K562 (cell line): ENCODE measurements around the gene TOX2. TPM values are rescaled to one million over a fixed set of nuclear protein-coding genes. Genes with fewer than 3 reads are reported as not detected.
A peak's percentile ranks its signal among the peaks of the same experiment; 100 is the strongest.

Experiments
- ATAC-seq: fragments of 200-7000 bp; cut with Tn5 transposase; 3 replicates; pipeline ENCODE4 v1.9.1; 2020; ENCODE audit warnings: moderate library complexity
- BruUV-seq: library from RNA; stranded (reverse); fragments of 400-500 nt; replicated peaks from 2 replicates; lab custom pipeline; 2021; lab: Mats Ljungman, UMichigan
- CTCF ChIA-PET: fragments of 300-600 bp; formaldehyde crosslinking; extraction: SDS; loops from one replicate; lab custom pipeline; 2021; ENCODE audit warnings: low intra/inter-chr PET ratio; lab: Yijun Ruan, JAX
- POLR2A ChIA-PET: fragments of 300-600, 350-650 bp; sonication (Branson Sonifier 250); formaldehyde crosslinking; extraction: SDS; loops from one replicate; lab custom pipeline; 2021; ENCODE audit warnings: antibody characterized with exemption, inconsistent platforms; lab: Yijun Ruan, JAX
- DNase-seq, 4 experiments: peaks; one replicate each; pipeline versions ENCODE4 v3.0.0 to v3.0.0-alpha.2; 2011 to 2018; ENCODE audit warnings: low spot score in 3 of 4, mixed read lengths in 3 of 4; ENCODE audit errors: extremely low read depth in 1 of 4
- FAIRE-seq: peaks from 2 replicates; lab custom pipeline; 2011; peaks lifted over from hg19 to GRCh38; lab: Jason Lieb, UNC
- H2AFZ ChIP-seq: 2 replicates; pipeline ENCODE4 v1.6.0; 2011; ENCODE audit warnings: low read depth, low read length, control low read depth, inconsistent platforms
- H3K27ac ChIP-seq: fragments of 200-600 bp; 3 replicates; pipeline ENCODE4 v1.8.0; 2011; ENCODE audit warnings: low read depth, mild to moderate bottlenecking, control low read depth, inconsistent platforms, low read length, moderate library complexity, mixed read lengths; ENCODE audit errors: extremely low read depth
- H3K27me3 ChIP-seq, 2 experiments: fragments of 300-600 bp in 1 of 2; 2 replicates in 1 of 2; 3 replicates in 1 of 2; pipeline versions ENCODE4 v1.6.0 to v1.8.0; 2011; ENCODE audit warnings: inconsistent platforms in 2 of 2, low read length in 2 of 2, mild to moderate bottlenecking in 1 of 2, mixed read lengths in 1 of 2, moderate library complexity in 1 of 2; ENCODE audit not compliant: control insufficient read depth in 2 of 2, insufficient read depth in 2 of 2
- H3K36me3 ChIP-seq: fragments of 300-600 bp; 3 replicates; pipeline ENCODE4 v1.8.0; 2011; ENCODE audit warnings: mild to moderate bottlenecking, low read length, inconsistent platforms; ENCODE audit not compliant: control insufficient read depth, insufficient read depth
- H3K4me1 ChIP-seq, 2 experiments: fragments of 200-600 bp in 1 of 2; replicated peaks in 1 of 2; 2 replicates in 1 of 2; 3 replicates in 1 of 2; pipeline versions ENCODE4 v1.5.1 to v1.8.0; 2011; ENCODE audit warnings: inconsistent platforms in 2 of 2, low read length in 2 of 2, mild to moderate bottlenecking in 1 of 2, mixed read lengths in 1 of 2, moderate library complexity in 1 of 2; ENCODE audit not compliant: control insufficient read depth in 2 of 2, insufficient read depth in 2 of 2
- H3K4me2 ChIP-seq: 2 replicates; pipeline ENCODE4 v1.6.1; 2011; ENCODE audit warnings: low read length, control low read depth, inconsistent platforms, mixed read lengths; ENCODE audit not compliant: insufficient read depth
- H3K4me3 ChIP-seq: fragments of 200-600 bp; sonication (generic), shearing (Covaris generic); 2 replicates; pipeline ENCODE4 v1.5.1; 2016; ENCODE audit warnings: control low read depth, inconsistent platforms
- H3K79me2 ChIP-seq: fragments of 200-600 bp; 3 replicates; pipeline ENCODE4 v1.8.0; 2011; ENCODE audit warnings: low read length, inconsistent platforms; ENCODE audit not compliant: control insufficient read depth, insufficient read depth
- H3K9ac ChIP-seq, 2 experiments: 2 replicates each; pipeline versions ENCODE4 v1.6.0 to v1.6.1; 2011; ENCODE audit warnings: low read depth in 2 of 2, low read length in 2 of 2, control low read depth in 1 of 2, inconsistent platforms in 1 of 2, mild to moderate bottlenecking in 1 of 2, mixed read lengths in 1 of 2; ENCODE audit not compliant: insufficient read depth in 1 of 2
- H3K9me1 ChIP-seq: one replicate; pipeline ENCODE4 v1.6.0; 2011; ENCODE audit warnings: inconsistent platforms, mild to moderate bottlenecking, low read length, moderate library complexity; ENCODE audit not compliant: control insufficient read depth, insufficient read depth
- H3K9me3 ChIP-seq: replicated peaks from 2 replicates; pipeline ENCODE4 v1.5.1; 2011; ENCODE audit warnings: low read depth, low read length, inconsistent platforms; ENCODE audit not compliant: control insufficient read depth, insufficient read depth
- H4K20me1 ChIP-seq: replicated peaks from 2 replicates; pipeline ENCODE4 v1.6.1; 2011; ENCODE audit warnings: low read length, inconsistent platforms, mixed read lengths; ENCODE audit not compliant: control insufficient read depth, insufficient read depth
- ATF7 ChIP-seq: fragments of 450-650 bp; IDR thresholded peaks from 2 replicates; pipeline ENCODE4 v1.7.1; 2014; ENCODE audit warnings: mild to moderate bottlenecking, moderate library complexity
- CBFA2T3 ChIP-seq: fragments of 450-650 bp; IDR thresholded peaks from 2 replicates; pipeline ENCODE4 v1.6.1; 2017
- CC2D1A ChIP-seq: fragments of 450-650 bp; IDR thresholded peaks from 2 replicates; pipeline ENCODE4 v1.6.1; 2017; ENCODE audit warnings: mild to moderate bottlenecking
- FOXJ3 ChIP-seq: sonication (generic); formaldehyde crosslinking; IDR thresholded peaks from 2 replicates; pipeline ENCODE4 v1.4.0; 2020; ENCODE audit warnings: mild to moderate bottlenecking, missing genetic modification reagents
- HDAC2 ChIP-seq: fragments of 450-650 bp; IDR thresholded peaks from 2 replicates; pipeline ENCODE4 v1.6.1; 2016; ENCODE audit warnings: mild to moderate bottlenecking
- POLR2A ChIP-seq: fragments of 450-650 bp; conservative IDR thresholded peaks from 2 replicates; pipeline ENCODE4 v1.6.1; 2016
- ZNF316 ChIP-seq: fragments of 450-650 bp; IDR thresholded peaks from 2 replicates; pipeline ENCODE4 v1.6.1; 2016
- ZNF41 ChIP-seq: fragments of 250-450 bp; sonication (Bioruptor Pico); conservative IDR thresholded peaks from 2 replicates; pipeline ENCODE4 v1.4.0; 2020; ENCODE audit warnings: mild to moderate bottlenecking
- ZNF696 ChIP-seq: fragments of 250-450 bp; sonication (Bioruptor Pico); conservative IDR thresholded peaks from 2 replicates; pipeline ENCODE4 v1.4.0; 2020; ENCODE audit warnings: mild to moderate bottlenecking, moderate library complexity
- ZNF830 ChIP-seq: fragments of 250-450 bp; sonication (Bioruptor Pico); IDR thresholded peaks from 2 replicates; pipeline ENCODE4 v1.5.0; 2021; ENCODE audit warnings: mild to moderate bottlenecking
- WGBS: fragments of 100-300 bp; shearing (Covaris generic); methylation state at CpG from one replicate; pipeline ENCODE4 v1.1.6; 2016; ENCODE audit warnings: low coverage, mixed read lengths; ENCODE audit not compliant: insufficient coverage; ENCODE audit errors: missing lambda C conversion rate; 5-methylcytosine and 5-hydroxymethylcytosine counted together
- in situ Hi-C: fragments of 300-500 bp; cut with MboI; formaldehyde crosslinking; loops from 4 replicates; pipeline ENCODE4 v1.15.0; 2018; ENCODE audit warnings: inconsistent platforms, mixed read lengths
- intact Hi-C: fragments of 100-400 bp; cut with micrococcal nuclease; formaldehyde crosslinking; loops from 2 replicates; pipeline ENCODE4 v1.14.2; 2022
- polyA plus RNA-seq, 8 experiments: library from polyadenylated mRNA; depleted of rRNA in 4 of 8; stranded (reverse) in 5 of 8; unstranded in 3 of 8; fragments of >200 nt; fragmentation: Nextera tagmentation in 2 of 8; fragmentation: Illumina TruSeq in 1 of 8; extraction: Ambion mirVana in 2 of 8; extraction: Trizol in 1 of 8; gene quantifications; 2 replicates each; pipeline versions ENCODE4 v1.2.1 to v1.2.3, GENCODE V29; 2011 to 2014; ENCODE audit warnings: inconsistent platforms in 1 of 8, missing spikeins in 1 of 8
- total RNA-seq, 7 experiments: library from RNA; depleted of rRNA in 6 of 7; stranded (reverse); fragments of >200 nt in 6 of 7; fragmentation: Illumina TruSeq in 2 of 7; extraction: Trizol in 2 of 7; gene quantifications; 2 replicates each; pipeline versions ENCODE4 v1.2.1 to v1.2.3, GENCODE V29; 2011 to 2021; ENCODE audit warnings: low replicate concordance in 1 of 7
- TF ChIP-seq, protein P1 (sequence below): fragments of 250-450 bp; sonication (Bioruptor Pico); IDR thresholded peaks from 2 replicates; pipeline ENCODE4 v1.4.0; 2020; ENCODE audit warnings: mild to moderate bottlenecking, moderate library complexity
- TF ChIP-seq, protein P2 (sequence below): fragments of 250-450 bp; sonication (Bioruptor Pico); IDR thresholded peaks from 2 replicates; pipeline ENCODE4 v1.8.0; 2021; ENCODE audit warnings: mild to moderate bottlenecking, moderate library complexity

TOX2 gene
- total and polyA plus RNA-seq, 9 of the 15 experiments (the other 6 are each of a cell fraction or from before 2014, with no cell fraction given): not detected

DNA sequence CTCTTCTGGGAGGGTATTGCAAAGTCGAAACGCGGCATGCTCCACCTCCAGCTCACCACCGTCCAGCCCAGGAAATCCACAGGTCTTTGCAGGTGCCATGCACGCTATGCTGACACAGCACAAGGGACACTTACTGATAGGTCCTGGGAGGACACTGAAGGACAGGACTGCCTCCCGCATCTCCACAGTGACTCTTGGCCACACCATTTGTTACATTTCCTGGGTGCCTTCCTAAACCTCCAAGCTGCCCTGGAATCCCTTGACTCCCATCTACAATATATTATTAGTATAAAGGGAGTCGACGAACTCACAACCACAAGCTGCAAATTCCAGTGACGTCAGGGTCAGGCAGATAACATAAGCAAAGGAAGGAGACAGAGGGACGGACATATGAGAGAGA is 165.4 kb downstream of the TOX2 start:
- in situ Hi-C loops: loop anchor here (5.0 to 10.0 kb wide), 3 partner anchors 328 to 633 kb away; no protein-coding TSS in a partner anchor

DNA sequence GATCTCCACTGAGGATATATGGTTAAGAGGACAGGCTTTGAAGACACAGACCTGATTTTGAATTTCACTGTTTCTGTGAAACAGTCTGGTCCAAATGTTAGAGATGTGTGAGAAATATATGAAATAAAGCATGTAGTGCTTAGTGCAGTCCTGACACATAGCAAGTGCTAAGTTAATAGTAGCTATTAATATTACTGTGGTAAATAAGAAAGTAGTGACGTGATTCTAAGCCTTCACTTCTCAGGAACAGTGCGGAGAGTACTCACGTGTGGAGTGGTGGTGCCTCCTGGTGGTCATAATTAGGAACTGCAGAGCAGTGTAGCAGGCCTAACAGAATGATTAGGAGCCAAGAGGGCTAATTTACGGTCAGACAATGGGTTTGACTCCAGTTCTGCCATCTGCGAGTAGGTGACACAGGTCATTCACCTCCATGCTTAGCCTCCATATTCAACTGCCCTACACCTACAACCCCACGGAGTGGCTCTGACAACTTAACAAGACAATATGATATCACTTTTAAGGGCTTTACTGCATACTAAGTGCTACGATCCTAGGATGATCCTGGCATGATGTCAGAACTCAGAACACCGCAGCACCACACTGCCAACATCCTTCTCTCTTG is 166.1 kb downstream of the TOX2 start:
- no peaks in the 10 kb centered on the region for H3K36me3 ChIP-seq
- H3K4me1 ChIP-seq: no peaks in the 10 kb centered on the region
- in situ Hi-C loops: loop anchor here (5.0 to 10.0 kb wide), 3 partner anchors 328 to 633 kb away; no protein-coding TSS in a partner anchor
- no peaks in the 10 kb centered on the region for H3K9me1 ChIP-seq
- CTCF ChIA-PET: interaction anchor here (0.6 to 3.2 kb wide), 7 partner anchors 36 to 632 kb away, joined by 3 to 28 read pairs (median 5); no protein-coding TSS in a partner anchor
- 2% methylated on average over 8 of the region's 8 CpGs for WGBS
- intact Hi-C loops: loop anchor here (1.0 to 10.0 kb wide), 5 partner anchors 97 to 631 kb away; no protein-coding TSS in a partner anchor
- H3K4me3 ChIP-seq: no peak overlapping the region
- FAIRE-seq (peak; percentile 92), DNase-seq (peak; percentile 78 to 81 (median 79)), ATAC-seq (peak; percentile 96)
- BruUV-seq: no TSS peak
- H3K27me3 ChIP-seq: peaks cover 7 to 45% of the 10 kb centered on the region in 2 experiments
- no peak overlapping the region; the same call in 1 of the 2 replicates for H3K4me2 ChIP-seq
- peaks cover 6% of the 10 kb centered on the region; the same call in 1 of the 2 replicates for H4K20me1 ChIP-seq
- POLR2A ChIA-PET: no interaction called here
- no peaks in the 10 kb centered on the region for H3K79me2 ChIP-seq
- no peak overlapping the region for H2AFZ ChIP-seq
- no peak overlapping the region for H3K27ac ChIP-seq
- H3K9ac ChIP-seq: no peak overlapping the region
- no peaks in the 10 kb centered on the region for H3K9me3 ChIP-seq
- TF ChIP-seq ZNF41 (CRISPR knock-in tag) (no peak), ATF7 (peak; percentile 72; the same call in 1 of the 2 replicates), ZNF830 (CRISPR knock-in tag) (no peak), FOXJ3 (CRISPR knock-in tag) (no peak), CC2D1A (0 out of 2 replicates have a peak, but pooled peaks have one; percentile 34), HDAC2 (no peak), POLR2A (no peak), CBFA2T3 (no peak)
- TF ChIP-seq, protein P1, sequence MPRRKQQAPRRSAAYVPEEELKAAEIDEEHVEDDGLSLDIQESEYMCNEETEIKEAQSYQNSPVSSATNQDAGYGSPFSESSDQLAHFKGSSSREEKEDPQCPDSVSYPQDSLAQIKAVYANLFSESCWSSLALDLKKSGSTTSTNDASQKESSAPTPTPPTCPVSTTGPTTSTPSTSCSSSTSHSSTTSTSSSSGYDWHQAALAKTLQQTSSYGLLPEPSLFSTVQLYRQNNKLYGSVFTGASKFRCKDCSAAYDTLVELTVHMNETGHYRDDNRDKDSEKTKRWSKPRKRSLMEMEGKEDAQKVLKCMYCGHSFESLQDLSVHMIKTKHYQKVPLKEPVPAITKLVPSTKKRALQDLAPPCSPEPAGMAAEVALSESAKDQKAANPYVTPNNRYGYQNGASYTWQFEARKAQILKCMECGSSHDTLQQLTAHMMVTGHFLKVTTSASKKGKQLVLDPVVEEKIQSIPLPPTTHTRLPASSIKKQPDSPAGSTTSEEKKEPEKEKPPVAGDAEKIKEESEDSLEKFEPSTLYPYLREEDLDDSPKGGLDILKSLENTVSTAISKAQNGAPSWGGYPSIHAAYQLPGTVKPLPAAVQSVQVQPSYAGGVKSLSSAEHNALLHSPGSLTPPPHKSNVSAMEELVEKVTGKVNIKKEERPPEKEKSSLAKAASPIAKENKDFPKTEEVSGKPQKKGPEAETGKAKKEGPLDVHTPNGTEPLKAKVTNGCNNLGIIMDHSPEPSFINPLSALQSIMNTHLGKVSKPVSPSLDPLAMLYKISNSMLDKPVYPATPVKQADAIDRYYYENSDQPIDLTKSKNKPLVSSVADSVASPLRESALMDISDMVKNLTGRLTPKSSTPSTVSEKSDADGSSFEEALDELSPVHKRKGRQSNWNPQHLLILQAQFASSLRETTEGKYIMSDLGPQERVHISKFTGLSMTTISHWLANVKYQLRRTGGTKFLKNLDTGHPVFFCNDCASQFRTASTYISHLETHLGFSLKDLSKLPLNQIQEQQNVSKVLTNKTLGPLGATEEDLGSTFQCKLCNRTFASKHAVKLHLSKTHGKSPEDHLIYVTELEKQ: no peak
- TF ChIP-seq, protein P2, sequence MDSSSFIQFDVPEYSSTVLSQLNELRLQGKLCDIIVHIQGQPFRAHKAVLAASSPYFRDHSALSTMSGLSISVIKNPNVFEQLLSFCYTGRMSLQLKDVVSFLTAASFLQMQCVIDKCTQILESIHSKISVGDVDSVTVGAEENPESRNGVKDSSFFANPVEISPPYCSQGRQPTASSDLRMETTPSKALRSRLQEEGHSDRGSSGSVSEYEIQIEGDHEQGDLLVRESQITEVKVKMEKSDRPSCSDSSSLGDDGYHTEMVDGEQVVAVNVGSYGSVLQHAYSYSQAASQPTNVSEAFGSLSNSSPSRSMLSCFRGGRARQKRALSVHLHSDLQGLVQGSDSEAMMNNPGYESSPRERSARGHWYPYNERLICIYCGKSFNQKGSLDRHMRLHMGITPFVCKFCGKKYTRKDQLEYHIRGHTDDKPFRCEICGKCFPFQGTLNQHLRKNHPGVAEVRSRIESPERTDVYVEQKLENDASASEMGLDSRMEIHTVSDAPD (CRISPR knock-in tag): no peak

More for the DNA sequence above, 165.4 kb downstream of the TOX2 start:
- no peaks in the 10 kb centered on the region for H3K9me1 ChIP-seq
- no peak overlapping the region for H2AFZ ChIP-seq
- FAIRE-seq (no peak), ATAC-seq (no peak), DNase-seq (no peak)
- no peak overlapping the region for H3K4me3 ChIP-seq
- H3K79me2 ChIP-seq: no peaks in the 10 kb centered on the region
- no peaks in the 10 kb centered on the region for H3K4me1 ChIP-seq
- no TSS peak for BruUV-seq
- H3K9me3 ChIP-seq: no peaks in the 10 kb centered on the region
- TF ChIP-seq ZNF316 (0 out of 2 replicates have a peak, but pooled peaks have one; percentile 8), ZNF696 (CRISPR knock-in tag) (no peak)
- no peak overlapping the region; a peak in 1 of 4 replicates for H3K9ac ChIP-seq
- intact Hi-C loops: loop anchor here (1.0 to 10.0 kb wide), 5 partner anchors 97 to 631 kb away; no protein-coding TSS in a partner anchor
- H4K20me1 ChIP-seq: peaks cover 6% of the 10 kb centered on the region; the same call in 1 of the 2 replicates
- ChIA-PET CTCF (interaction anchor here (1.3 to 3.2 kb wide), 5 partner anchors 96 to 631 kb away, joined by 5 to 28 read pairs (median 11); no protein-coding TSS in a partner anchor), POLR2A (no interaction called here)
- 5% methylated on average over 10 of the region's 10 CpGs for WGBS
- H3K27me3 ChIP-seq: peaks cover 9 to 46% of the 10 kb centered on the region in 2 experiments
- H3K27ac ChIP-seq: no peak overlapping the region
- H3K36me3 ChIP-seq: no peaks in the 10 kb centered on the region
- H3K4me2 ChIP-seq: no peak overlapping the region
